Stimulated activated CD4-positive, alpha-beta T cell treated with anti-CD3 and anti-CD28 coated beads, Interleukin-1b, Interleukin-23, amount 100 ng/mL, for 48 hours (primary cell): ENCODE results near the gene SLC27A6.
"Not testable (repeated sequence)": the region's sequence is repeated elsewhere in the genome, so short reads cannot be mapped to it uniquely, and the experiment has no call there.

Source experiments
- DNase-seq: peaks from one replicate; pipeline ENCODE4 v3.0.0-alpha.2; 2020

Gene SLC27A6

GRCh38 chr5:128965011-128965637 lies at the start of gene SLC27A6:
Gene SLC27A6 (plus strand): TSS chr5:128965488. CDS start chr5:128966138, 650 bp downstream.
- no peak for DNase-seq

GRCh38 chr5:128919542-128919941 lies 45.7 kb upstream of the SLC27A6 start:
- no peak for DNase-seq

GRCh38 chr5:128920345-128921215 lies 44.7 kb upstream of the SLC27A6 start:
- no peak for DNase-seq

- DNase-seq, result no peak
Observed at GRCh38 chr5:128924299-128924698, 41.0 kb upstream of the SLC27A6 start.

GRCh38 chr5:128925973-128926372 lies 39.3 kb upstream of the SLC27A6 start:
- DNase-seq, result no peak

GRCh38 chr5:128927644-128928043 lies 37.6 kb upstream of the SLC27A6 start:
- DNase-seq, result no peak

- not testable (repeated sequence) for DNase-seq
Observed at GRCh38 chr5:128932232-128932631, 33.1 kb upstream of the SLC27A6 start.

GRCh38 chr5:128943100-128943499 lies 22.2 kb upstream of the SLC27A6 start:
- not testable (repeated sequence) for DNase-seq

GRCh38 chr5:128949847-128950546 lies 15.3 kb upstream of the SLC27A6 start:
- DNase-seq, result no peak

- DNase-seq, result not testable (repeated sequence)
Observed at GRCh38 chr5:128951301-128951700, 14.0 kb upstream of the SLC27A6 start.

GRCh38 chr5:128956164-128956563 lies 9.1 kb upstream of the SLC27A6 start:
- DNase-seq, result no peak

- DNase-seq, result no peak
Observed at GRCh38 chr5:128962211-128962610, 3.1 kb upstream of the SLC27A6 start.

- DNase-seq, result no peak
Observed at GRCh38 chr5:128965638-128966302, 482 bp downstream of the SLC27A6 start.

GRCh38 chr5:128966375-128966774 lies 1.1 kb downstream of the SLC27A6 start:
- DNase-seq, result no peak

GRCh38 chr5:128966846-128967245 lies 1.6 kb downstream of the SLC27A6 start:
- no peak for DNase-seq

GRCh38 chr5:128973244-128973643 lies 8.0 kb downstream of the SLC27A6 start:
- no peak for DNase-seq

- no peak for DNase-seq
Observed at GRCh38 chr5:128974567-128974966, 9.3 kb downstream of the SLC27A6 start.

GRCh38 chr5:128979761-128980160 lies 14.5 kb downstream of the SLC27A6 start:
- no peak for DNase-seq

GRCh38 chr5:128980917-128981316 lies 15.6 kb downstream of the SLC27A6 start:
- DNase-seq, result no peak

- DNase-seq, result no peak
Observed at GRCh38 chr5:128984480-128984879, 19.2 kb downstream of the SLC27A6 start.

- no peak for DNase-seq
Observed at GRCh38 chr5:128988476-128988875, 23.2 kb downstream of the SLC27A6 start.

GRCh38 chr5:129001841-129002526 lies 36.7 kb downstream of the SLC27A6 start:
- no peak for DNase-seq

GRCh38 chr5:129002527-129002842 lies 37.2 kb downstream of the SLC27A6 start:
- DNase-seq, result no peak
